HCT116 (cell line): ENCODE measurements around the gene SEMA3C. TPM values are rescaled to one million over a fixed set of nuclear protein-coding genes. Genes with fewer than 3 reads are reported as not detected.
A peak's percentile ranks its signal among the peaks of the same experiment; 100 is the strongest.

ENCODE experiments used
- ATAC-seq: fragments of 200-7000 bp; cut with Tn5 transposase; 2 replicates; pipeline ENCODE4 v1.9.1; 2020; ENCODE audit warnings: mild to moderate bottlenecking, moderate library complexity
- BruUV-seq: library from RNA; stranded (reverse); fragments of 400-500 nt; replicated peaks from 2 replicates; lab custom pipeline; 2021; lab: Mats Ljungman, UMichigan
- CTCF ChIA-PET: fragments of 300-600 bp; sonication (Branson Sonifier 250); formaldehyde crosslinking; loops from one replicate; lab custom pipeline; 2021; ENCODE audit warnings: antibody characterized with exemption; lab: Charles Lee
- POLR2A ChIA-PET: fragments of 300-600, 350-600 bp; sonication (Branson Sonifier 250); formaldehyde crosslinking; loops from one replicate; lab custom pipeline; 2021; ENCODE audit warnings: antibody characterized with exemption; lab: Charles Lee
- RAD21 ChIA-PET, 2 experiments: fragments of 300-600 bp; sonication (Branson Sonifier 250); formaldehyde crosslinking; loops; one replicate each; lab custom pipeline; 2023; ENCODE audit warnings: low total read pairs in 2 of 2; ENCODE audit not compliant: uncharacterized antibody in 2 of 2, unreplicated experiment in 2 of 2, low non-redundant PET in 1 of 2; lab: Charles Lee
- DNase-seq: peaks from one replicate; pipeline ENCODE4 v3.0.0-alpha.2; 2010; ENCODE audit warnings: low read depth, low spot score
- H2AFZ ChIP-seq: fragments of 200-600 bp; shearing (Covaris generic), sonication (generic); 2 replicates; pipeline ENCODE4 v1.6.1; 2017; ENCODE audit warnings: low read depth, mixed run types, mixed read lengths, antibody characterized with exemption, low read length; ENCODE audit not compliant: poor library complexity, severe bottlenecking
- H3K27ac ChIP-seq: 2 replicates; pipeline ENCODE4 v1.5.1; 2012; ENCODE audit warnings: low read depth, low read length
- H3K27me3 ChIP-seq: fragments of 200-600 bp; sonication (generic); 2 replicates; pipeline ENCODE4 v1.6.1; 2016; ENCODE audit warnings: mixed run types, low read length, mixed read lengths; ENCODE audit not compliant: insufficient read depth
- H3K36me3 ChIP-seq, 2 experiments: fragments of 200-500 bp in 1 of 2; fragments of 200-600 bp in 1 of 2; sonication (Bioruptor generic) in 1 of 2; sonication (generic) in 1 of 2; 2 replicates each; pipeline versions ENCODE4 v1.5.1 to v1.6.1; 2014 to 2016; ENCODE audit warnings: low read length in 2 of 2, inconsistent platforms in 1 of 2, mixed read lengths in 1 of 2, mixed run types in 1 of 2; ENCODE audit not compliant: insufficient read depth in 2 of 2, control insufficient read depth in 1 of 2
- H3K4me1 ChIP-seq, 2 experiments: fragments of 200-600 bp in 1 of 2; sonication (generic) in 1 of 2; 2 replicates each; pipeline versions ENCODE4 v1.5.1 to v1.6.1; 2012 to 2017; ENCODE audit warnings: low read length in 2 of 2, inconsistent platforms in 1 of 2, mild to moderate bottlenecking in 1 of 2, mixed read lengths in 1 of 2, mixed run types in 1 of 2, moderate library complexity in 1 of 2; ENCODE audit not compliant: insufficient read depth in 2 of 2, control insufficient read depth in 1 of 2
- H3K4me2 ChIP-seq: fragments of 200-600 bp; sonication (generic); 2 replicates; pipeline ENCODE4 v1.6.1; 2017; ENCODE audit warnings: mixed run types, low read length, mixed read lengths
- H3K4me3 ChIP-seq, 2 experiments: fragments of 200-600 bp in 1 of 2; sonication (generic) in 1 of 2; replicated peaks in 1 of 2; 2 replicates each; pipeline ENCODE4 v1.5.1; 2011 to 2016; ENCODE audit warnings: low read length in 2 of 2, control low read depth in 1 of 2, low read depth in 1 of 2, mild to moderate bottlenecking in 1 of 2, mixed read lengths in 1 of 2, mixed run types in 1 of 2
- H3K79me2 ChIP-seq: fragments of 200-600 bp; sonication (generic); 2 replicates; pipeline ENCODE4 v1.6.1; 2017; ENCODE audit warnings: mild to moderate bottlenecking, mixed run types, low read length, moderate library complexity, mixed read lengths; ENCODE audit not compliant: insufficient read depth
- H3K9ac ChIP-seq: fragments of 200-600 bp; sonication (generic); 2 replicates; pipeline ENCODE4 v1.6.1; 2016; ENCODE audit warnings: low read length, mixed read lengths
- H3K9me2 ChIP-seq: fragments of 200-600 bp; sonication (generic), shearing (Covaris generic); 2 replicates; pipeline ENCODE4 v1.6.1; 2017; ENCODE audit warnings: mixed run types, mild to moderate bottlenecking, moderate library complexity; ENCODE audit not compliant: insufficient read depth
- H3K9me3 ChIP-seq, 2 experiments: fragments of 200-500 bp in 1 of 2; fragments of 200-600 bp in 1 of 2; sonication (Bioruptor generic) in 1 of 2; sonication (generic) in 1 of 2; 2 replicates each; pipeline ENCODE4 v1.6.1; 2014 to 2017; ENCODE audit warnings: low read length in 2 of 2, mixed read lengths in 2 of 2, inconsistent platforms in 1 of 2, low read depth in 1 of 2, mild to moderate bottlenecking in 1 of 2, mixed run types in 1 of 2, moderate library complexity in 1 of 2; ENCODE audit not compliant: control insufficient read depth in 1 of 2, insufficient read depth in 1 of 2
- H4K20me1 ChIP-seq: fragments of 200-600 bp; sonication (generic), shearing (Covaris generic); 2 replicates; pipeline ENCODE4 v1.6.1; 2017; ENCODE audit warnings: mixed run types, mild to moderate bottlenecking, moderate library complexity; ENCODE audit not compliant: insufficient read depth
- ATF3 ChIP-seq: IDR thresholded peaks from 2 replicates; pipeline ENCODE4 v1.6.1; 2012
- ELF1 ChIP-seq: IDR thresholded peaks from 2 replicates; pipeline ENCODE4 v1.6.1; 2012; ENCODE audit warnings: low read depth, borderline replicate concordance
- EZH2 ChIP-seq: fragments of 200-600 bp; sonication (generic); IDR thresholded peaks from 2 replicates; pipeline ENCODE4 v1.6.1; 2017; ENCODE audit warnings: antibody characterized with exemption, mixed run types
- EZH2phosphoT487 ChIP-seq: fragments of 200-600 bp; IDR thresholded peaks from 2 replicates; pipeline ENCODE4 v1.6.1; 2018; ENCODE audit warnings: antibody characterized with exemption, borderline replicate concordance
- FOSL1 ChIP-seq: IDR thresholded peaks from 2 replicates; pipeline ENCODE4 v1.6.1; 2012; ENCODE audit warnings: low read depth
- JUND ChIP-seq: IDR thresholded peaks from 2 replicates; pipeline ENCODE4 v1.6.1; 2012
- POLR2AphosphoS5 ChIP-seq: IDR thresholded peaks from 2 replicates; pipeline ENCODE4 v1.6.1; 2011; ENCODE audit warnings: mild to moderate bottlenecking, low read depth, low read length, moderate library complexity
- SRF ChIP-seq: IDR thresholded peaks from 2 replicates; pipeline ENCODE4 v1.6.1; 2012; ENCODE audit warnings: low read depth
- TCF7L2 ChIP-seq: IDR thresholded peaks from 2 replicates; pipeline ENCODE4 v1.7.0; 2011; ENCODE audit warnings: borderline replicate concordance, inconsistent platforms; ENCODE audit not compliant: insufficient read depth, insufficient read length; ENCODE audit errors: extremely low read depth
- ZFX ChIP-seq: fragments of 450-650 bp; IDR thresholded peaks from 2 replicates; pipeline ENCODE4 v1.6.1; 2017
- intact Hi-C: fragments of 100-400 bp; cut with micrococcal nuclease; formaldehyde crosslinking; loops from 2 replicates; pipeline ENCODE4 v1.10.0; 2022
- total RNA-seq: library from RNA; stranded (reverse); gene quantifications from one replicate; pipeline ENCODE4 v1.2.1, GENCODE V29; 2021; ENCODE audit not compliant: unreplicated experiment
- TF ChIP-seq, protein P1 (sequence below): IDR thresholded peaks from 2 replicates; pipeline ENCODE4 v1.6.1; 2011; ENCODE audit warnings: mild to moderate bottlenecking, low read length, moderate library complexity; ENCODE audit not compliant: insufficient replicate concordance; ENCODE audit errors: extremely low read depth

SEMA3C gene
- total RNA-seq, 1 experiment from 2014 or later: 25.3 TPM

DNA sequence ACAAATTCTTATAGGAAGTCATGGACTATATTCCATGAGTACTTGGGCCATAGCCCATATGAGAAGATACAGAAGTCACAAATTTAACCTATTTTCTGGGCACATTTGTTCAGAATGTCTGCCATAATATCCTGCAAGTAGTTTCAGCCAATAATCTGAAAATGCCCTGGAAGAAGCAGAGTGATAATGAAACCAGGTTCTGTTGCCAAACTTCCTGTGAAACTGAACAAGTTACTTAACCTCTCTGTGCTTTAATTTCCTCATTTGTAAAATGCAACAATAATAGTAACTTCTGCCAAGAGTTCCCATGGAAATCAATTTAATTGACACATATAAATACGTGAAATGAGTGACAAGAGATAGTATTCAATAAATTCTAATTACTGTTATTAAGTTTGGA, 88.8 kb downstream of the SEMA3C start:
- Histone ChIP-seq H3K9ac (no peak overlapping the region), H3K9me3 (no peaks in the 10 kb centered on the region), H3K4me2 (peak overlapping the region; percentile 66), H3K27ac (no peak overlapping the region; the same call in 1 of the 2 replicates), H3K4me3 (no peak overlapping the region), H3K27me3 (no peaks in the 10 kb centered on the region), H4K20me1 (no peaks in the 10 kb centered on the region), H2AFZ (no peak overlapping the region), H3K36me3 (no peaks in the 10 kb centered on the region), H3K4me1 (peaks cover 49 to 52% of the 10 kb centered on the region in 2 experiments), H3K9me2 (no peaks in the 10 kb centered on the region; the same call in 1 of the 2 replicates), H3K79me2 (no peaks in the 10 kb centered on the region)
- ChIA-PET RAD21 (no interaction called here), CTCF (interaction anchor here (1.5 kb wide), 1 partner anchor 640 kb away, joined by 5 read pairs; no protein-coding TSS in a partner anchor), POLR2A (no interaction called here)
- DNase-seq (no peak), ATAC-seq (no peak)
- intact Hi-C loops: loop anchor here (5.0 kb wide), 1 partner anchor 87 kb away; the partner anchor contains the start of gene SEMA3C
- no peak for TF ChIP-seq ELF1
- TF ChIP-seq POLR2AphosphoS5: no peak
- no peak for TF ChIP-seq JUND
- TF ChIP-seq, protein P1, sequence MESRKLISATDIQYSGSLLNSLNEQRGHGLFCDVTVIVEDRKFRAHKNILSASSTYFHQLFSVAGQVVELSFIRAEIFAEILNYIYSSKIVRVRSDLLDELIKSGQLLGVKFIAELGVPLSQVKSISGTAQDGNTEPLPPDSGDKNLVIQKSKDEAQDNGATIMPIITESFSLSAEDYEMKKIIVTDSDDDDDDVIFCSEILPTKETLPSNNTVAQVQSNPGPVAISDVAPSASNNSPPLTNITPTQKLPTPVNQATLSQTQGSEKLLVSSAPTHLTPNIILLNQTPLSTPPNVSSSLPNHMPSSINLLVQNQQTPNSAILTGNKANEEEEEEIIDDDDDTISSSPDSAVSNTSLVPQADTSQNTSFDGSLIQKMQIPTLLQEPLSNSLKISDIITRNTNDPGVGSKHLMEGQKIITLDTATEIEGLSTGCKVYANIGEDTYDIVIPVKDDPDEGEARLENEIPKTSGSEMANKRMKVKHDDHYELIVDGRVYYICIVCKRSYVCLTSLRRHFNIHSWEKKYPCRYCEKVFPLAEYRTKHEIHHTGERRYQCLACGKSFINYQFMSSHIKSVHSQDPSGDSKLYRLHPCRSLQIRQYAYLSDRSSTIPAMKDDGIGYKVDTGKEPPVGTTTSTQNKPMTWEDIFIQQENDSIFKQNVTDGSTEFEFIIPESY: no peak
- no peak for TF ChIP-seq FOSL1
- TF ChIP-seq EZH2phosphoT487: no peak
- no peak for TF ChIP-seq EZH2
- TF ChIP-seq TCF7L2: no peak
- no peak for TF ChIP-seq ATF3
- TF ChIP-seq SRF: no peak
- TF ChIP-seq ZFX: no peak
- BruUV-seq: no TSS peak
